Keratinocyte (primary cell): ENCODE measurements around the gene TRIP4.

Experiments
- EZH2 ChIP-seq: IDR thresholded peaks from one replicate; pipeline ENCODE4 v1.6.1; 2012; ENCODE audit warnings: inconsistent platforms, mild to moderate bottlenecking, low read length, moderate library complexity
- TF ChIP-seq, protein P1 (sequence below), 3 experiments: IDR thresholded peaks in 1 of 3; conservative IDR thresholded peaks in 1 of 3; optimal IDR thresholded peaks in 1 of 3; 2 replicates in 2 of 3; 3 replicates in 1 of 3; pipeline versions ENCODE3 to v1.5.1; 2011; ENCODE audit warnings: low read length in 3 of 3, mild to moderate bottlenecking in 3 of 3, moderate library complexity in 2 of 3, control low read depth in 1 of 3, inconsistent platforms in 1 of 3; ENCODE audit not compliant: insufficient read depth in 2 of 3; ENCODE audit errors: extremely low read depth in 1 of 3

DNA sequence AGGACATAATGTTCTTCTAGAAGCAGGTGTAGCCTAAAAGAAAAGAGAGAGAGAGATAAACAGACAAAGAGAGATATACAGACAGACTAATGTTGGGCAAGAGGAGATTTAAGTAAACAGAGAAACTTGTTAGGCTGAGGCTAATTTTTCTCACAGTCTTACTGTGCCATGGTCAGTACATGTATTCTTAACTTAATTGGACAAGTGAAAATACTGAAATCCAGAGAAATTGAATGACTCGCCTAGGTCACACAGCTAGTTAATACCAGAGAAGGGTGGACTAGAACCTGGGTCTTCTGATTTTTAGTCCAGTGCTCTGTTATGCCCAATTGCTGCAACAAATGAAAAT, 66.0 kb downstream of the TRIP4 start:
- TF ChIP-seq EZH2: no peak
- TF ChIP-seq, protein P1, sequence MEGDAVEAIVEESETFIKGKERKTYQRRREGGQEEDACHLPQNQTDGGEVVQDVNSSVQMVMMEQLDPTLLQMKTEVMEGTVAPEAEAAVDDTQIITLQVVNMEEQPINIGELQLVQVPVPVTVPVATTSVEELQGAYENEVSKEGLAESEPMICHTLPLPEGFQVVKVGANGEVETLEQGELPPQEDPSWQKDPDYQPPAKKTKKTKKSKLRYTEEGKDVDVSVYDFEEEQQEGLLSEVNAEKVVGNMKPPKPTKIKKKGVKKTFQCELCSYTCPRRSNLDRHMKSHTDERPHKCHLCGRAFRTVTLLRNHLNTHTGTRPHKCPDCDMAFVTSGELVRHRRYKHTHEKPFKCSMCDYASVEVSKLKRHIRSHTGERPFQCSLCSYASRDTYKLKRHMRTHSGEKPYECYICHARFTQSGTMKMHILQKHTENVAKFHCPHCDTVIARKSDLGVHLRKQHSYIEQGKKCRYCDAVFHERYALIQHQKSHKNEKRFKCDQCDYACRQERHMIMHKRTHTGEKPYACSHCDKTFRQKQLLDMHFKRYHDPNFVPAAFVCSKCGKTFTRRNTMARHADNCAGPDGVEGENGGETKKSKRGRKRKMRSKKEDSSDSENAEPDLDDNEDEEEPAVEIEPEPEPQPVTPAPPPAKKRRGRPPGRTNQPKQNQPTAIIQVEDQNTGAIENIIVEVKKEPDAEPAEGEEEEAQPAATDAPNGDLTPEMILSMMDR (optimal IDR thresholded peaks at IDR 0.05 in 1 of 3, IDR thresholded peaks at IDR 0.05 in 1 of 3, conservative IDR thresholded peaks at IDR 0.05 in 1 of 3; ENCODE audit: extremely low read depth in 1 of 3, insufficient read depth in 2 of 3, low read length in 3 of 3): no peak
